DOHH2 (cell line): ENCODE measurements around the gene CDKN2B-AS1.

Experiments used
- EZH2phosphoT487 ChIP-seq: fragments of 200-600 bp; sonication (generic); IDR thresholded peaks from 2 replicates; pipeline ENCODE4 v1.6.1; 2017; ENCODE audit warnings: borderline replicate concordance, mild to moderate bottlenecking, antibody characterized with exemption, low read length, moderate library complexity, mixed read lengths
- TF ChIP-seq, protein P1 (sequence below): fragments of 200-600 bp; sonication (generic); IDR thresholded peaks from one replicate; pipeline ENCODE4 v1.5.1; 2014; ENCODE audit warnings: antibody characterized with exemption, mild to moderate bottlenecking, low read depth, low read length; ENCODE audit not compliant: poor library complexity, severe bottlenecking

DNA sequence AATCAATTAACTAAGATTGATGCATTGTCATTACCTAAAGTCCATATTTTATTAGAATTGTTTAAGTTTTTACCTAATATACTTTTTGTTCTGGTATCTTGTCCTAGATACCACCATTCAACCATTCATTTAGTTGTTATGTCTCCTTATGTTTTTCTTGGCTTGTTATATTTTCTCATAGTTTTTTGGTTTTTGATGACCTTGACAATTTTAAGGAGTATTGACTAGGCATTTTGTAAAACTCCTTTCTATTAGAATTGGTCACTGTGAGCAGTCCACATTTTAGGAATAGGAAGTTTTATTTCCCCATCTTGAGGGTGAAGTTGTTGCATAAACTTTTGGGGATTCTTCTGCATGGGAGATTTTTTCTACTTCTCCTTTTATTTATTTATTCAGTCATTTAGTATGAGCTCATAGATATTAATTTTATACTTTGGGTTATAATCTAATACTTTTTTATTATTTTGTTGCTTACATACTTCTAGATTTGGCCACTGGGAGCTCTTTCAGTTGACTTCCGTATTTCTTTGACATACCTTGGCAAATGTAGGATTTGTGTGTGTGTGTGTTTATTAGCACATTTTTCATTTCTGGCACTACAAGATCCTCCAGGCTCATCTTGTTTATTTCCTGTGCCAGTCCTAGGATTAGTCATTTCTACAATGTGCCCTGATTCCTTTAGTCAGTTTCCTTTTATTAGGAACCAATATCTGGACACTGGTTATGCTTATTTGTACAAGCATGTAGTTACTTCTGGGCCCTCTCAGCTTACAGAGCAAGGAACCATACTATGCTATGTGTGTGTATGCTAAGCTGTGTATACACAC lies 149.4 kb downstream of the CDKN2B-AS1 start:
- TF ChIP-seq, protein P1, sequence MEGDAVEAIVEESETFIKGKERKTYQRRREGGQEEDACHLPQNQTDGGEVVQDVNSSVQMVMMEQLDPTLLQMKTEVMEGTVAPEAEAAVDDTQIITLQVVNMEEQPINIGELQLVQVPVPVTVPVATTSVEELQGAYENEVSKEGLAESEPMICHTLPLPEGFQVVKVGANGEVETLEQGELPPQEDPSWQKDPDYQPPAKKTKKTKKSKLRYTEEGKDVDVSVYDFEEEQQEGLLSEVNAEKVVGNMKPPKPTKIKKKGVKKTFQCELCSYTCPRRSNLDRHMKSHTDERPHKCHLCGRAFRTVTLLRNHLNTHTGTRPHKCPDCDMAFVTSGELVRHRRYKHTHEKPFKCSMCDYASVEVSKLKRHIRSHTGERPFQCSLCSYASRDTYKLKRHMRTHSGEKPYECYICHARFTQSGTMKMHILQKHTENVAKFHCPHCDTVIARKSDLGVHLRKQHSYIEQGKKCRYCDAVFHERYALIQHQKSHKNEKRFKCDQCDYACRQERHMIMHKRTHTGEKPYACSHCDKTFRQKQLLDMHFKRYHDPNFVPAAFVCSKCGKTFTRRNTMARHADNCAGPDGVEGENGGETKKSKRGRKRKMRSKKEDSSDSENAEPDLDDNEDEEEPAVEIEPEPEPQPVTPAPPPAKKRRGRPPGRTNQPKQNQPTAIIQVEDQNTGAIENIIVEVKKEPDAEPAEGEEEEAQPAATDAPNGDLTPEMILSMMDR, result no peak
- TF ChIP-seq EZH2phosphoT487, result no peak
